Thyroid gland (tissue), 4 donors: ENCODE measurements around the gene RNF34. TPM values are rescaled to one million over a fixed set of nuclear protein-coding genes. Genes with fewer than 3 reads are reported as not detected.

Experiments
- DNase-seq, 2 donors: peaks; one replicate each; pipeline ENCODE4 v3.0.0-alpha.2; 2019
- H3K27ac ChIP-seq, 3 donors: fragments of 200-600 bp; sonication (generic); 1 replicate in 2 of 3; 2 replicates in 1 of 3; pipeline ENCODE4 v1.5.1; 2016 to 2019; ENCODE audit warnings: mild to moderate bottlenecking in 1 of 3, moderate library complexity in 1 of 3
- H3K27me3 ChIP-seq: fragments of 200-600 bp; sonication (generic); one replicate; pipeline ENCODE4 v1.5.1; 2019
- H3K36me3 ChIP-seq, 2 donors: fragments of 200-600 bp; sonication (generic); one replicate each; pipeline ENCODE4 v1.5.1; 2016 to 2019
- H3K4me1 ChIP-seq, 2 donors: fragments of 200-600 bp; sonication (generic); one replicate each; pipeline ENCODE4 v1.5.1; 2017 to 2019
- H3K4me3 ChIP-seq, 3 donors: fragments of 200-600 bp; sonication (generic); replicated peaks in 1 of 3; 1 replicate in 2 of 3; 2 replicates in 1 of 3; pipeline ENCODE4 v1.5.1; 2016; ENCODE audit warnings: mild to moderate bottlenecking in 1 of 3
- H3K9me3 ChIP-seq: fragments of 200-600 bp; sonication (generic); one replicate; pipeline ENCODE4 v1.5.1; 2017
- CTCF ChIP-seq, 6 experiments: fragments of 200-600 bp in 3 of 6; fragments of 450-650 bp in 3 of 6; sonication (generic) in 3 of 6; IDR thresholded peaks; one replicate each; pipeline ENCODE4 v1.5.1; 2016 to 2019; ENCODE audit warnings: antibody characterized with exemption in 6 of 6, mild to moderate bottlenecking in 2 of 6, inconsistent platforms in 1 of 6, moderate library complexity in 1 of 6
- POLR2A ChIP-seq, 2 donors: fragments of 450-650 bp; IDR thresholded peaks; one replicate each; pipeline ENCODE4 v1.6.1; 2017; ENCODE audit warnings: antibody characterized with exemption in 2 of 2, mild to moderate bottlenecking in 2 of 2, moderate library complexity in 1 of 2
- WGBS, 2 donors: methylation state at CpG; one replicate each; pipeline ENCODE4 v1.1.5; 2017; 5-methylcytosine and 5-hydroxymethylcytosine counted together
- intact Hi-C: fragments of 100-400 bp; cut with DNase I; formaldehyde crosslinking; loops from one replicate; pipeline ENCODE4 v1.15.1; 2023
- total RNA-seq, 4 donors: library from RNA; depleted of rRNA; stranded (reverse); fragments of >200 nt; gene quantifications; one replicate each; pipeline ENCODE4 v1.2.3, GENCODE V29; 2016

RNF34 gene
- total RNA-seq, 4 donors from 2014 or later, result 38.7 to 64.0 (median 55.4) TPM

- H3K4me1 ChIP-seq, result peaks cover 0 to 6% of the 10 kb centered on the region in 2 donors
- DNase-seq, result no peak
- H3K27ac ChIP-seq, result no peak overlapping the region
- WGBS, 2 donors, result 77 to 85% methylated on average over 3 of the region's 3 CpGs
- H3K27me3 ChIP-seq, result no peaks in the 10 kb centered on the region
- TF ChIP-seq POLR2A (IDR thresholded peaks at IDR 0.05), result no peak
- no peak for TF ChIP-seq CTCF (IDR thresholded peaks at IDR 0.05)
- intact Hi-C loops, result no loop called here
- no peaks in the 10 kb centered on the region for H3K9me3 ChIP-seq
- no peak overlapping the region for H3K4me3 ChIP-seq
- no peaks in the 10 kb centered on the region for H3K36me3 ChIP-seq
These were observed 43.3 kb upstream of the RNF34 start for GRCh38 chr12:121356657-121357056.

- 76 to 83% methylated on average over 4 of the region's 4 CpGs for WGBS, 2 donors
- intact Hi-C loops, result no loop called here
- H3K9me3 ChIP-seq, result no peaks in the 10 kb centered on the region
- TF ChIP-seq CTCF (IDR thresholded peaks at IDR 0.05) (no peak), POLR2A (IDR thresholded peaks at IDR 0.05) (no peak)
- no peaks in the 10 kb centered on the region for H3K36me3 ChIP-seq
- no peak overlapping the region for H3K27ac ChIP-seq
- no peak overlapping the region for H3K4me3 ChIP-seq
- H3K4me1 ChIP-seq, result peaks cover 0 to 6% of the 10 kb centered on the region in 2 donors
- no peak for DNase-seq
- no peaks in the 10 kb centered on the region for H3K27me3 ChIP-seq
These were observed 42.6 kb upstream of the RNF34 start for GRCh38 chr12:121357331-121357730.

- WGBS, 2 donors, result 62 to 64% methylated on average over 3 of the region's 3 CpGs
- intact Hi-C loops, result no loop called here
- no peak overlapping the region for H3K4me3 ChIP-seq
- H3K27ac ChIP-seq, result no peak overlapping the region
- no peaks in the 10 kb centered on the region for H3K27me3 ChIP-seq
- no peak for DNase-seq
- peaks cover 0 to 5% of the 10 kb centered on the region in 2 donors for H3K4me1 ChIP-seq
- TF ChIP-seq POLR2A (IDR thresholded peaks at IDR 0.05), result no peak
- no peak for TF ChIP-seq CTCF (IDR thresholded peaks at IDR 0.05)
- H3K36me3 ChIP-seq, result no peaks in the 10 kb centered on the region
- no peaks in the 10 kb centered on the region for H3K9me3 ChIP-seq
These were observed 41.8 kb upstream of the RNF34 start for GRCh38 chr12:121358073-121358472.

GRCh38 chr12:121364683-121365121, 35.2 kb upstream of the RNF34 start:
- intact Hi-C loops, result no loop called here
- Histone ChIP-seq H3K4me3 (no peak overlapping the region), H3K36me3 (no peaks in the 10 kb centered on the region), H3K27ac (no peak overlapping the region), H3K27me3 (no peaks in the 10 kb centered on the region), H3K4me1 (no peaks in the 10 kb centered on the region), H3K9me3 (no peaks in the 10 kb centered on the region)
- DNase-seq, result no peak
- WGBS, 2 donors, result 70 to 71% methylated on average over 5 of the region's 5 CpGs
- TF ChIP-seq CTCF (IDR thresholded peaks at IDR 0.05) (no peak), POLR2A (IDR thresholded peaks at IDR 0.05) (no peak)

GRCh38 chr12:121365416-121366062, 34.4 kb upstream of the RNF34 start:
- Histone ChIP-seq H3K27me3 (no peaks in the 10 kb centered on the region), H3K27ac (no peak overlapping the region), H3K9me3 (no peaks in the 10 kb centered on the region), H3K4me1 (no peaks in the 10 kb centered on the region), H3K4me3 (no peak overlapping the region), H3K36me3 (no peaks in the 10 kb centered on the region)
- WGBS, 2 donors, result 64 to 65% methylated on average over 5 of the region's 5 CpGs
- no peak for DNase-seq
- no peak for TF ChIP-seq CTCF (IDR thresholded peaks at IDR 0.05)
- TF ChIP-seq POLR2A (IDR thresholded peaks at IDR 0.05), result no peak
- intact Hi-C loops, result no loop called here
